OCI-LY3 (cell line): ENCODE data around the gene SLC8A1.

Experiments used
- H2AFZ ChIP-seq: fragments of 200-600, 300-600 bp; shearing (Covaris generic); 2 replicates; pipeline ENCODE4 v1.6.0; 2014; ENCODE audit warnings: antibody characterized with exemption, low read depth, low read length
- H3K27ac ChIP-seq: fragments of 200-600, 300-600 bp; sonication (generic); 2 replicates; pipeline ENCODE4 v1.5.1; 2014; ENCODE audit warnings: mild to moderate bottlenecking, low read length, moderate library complexity, mixed read lengths
- H3K27me3 ChIP-seq: fragments of 200-600, 300-600 bp; sonication (generic); 2 replicates; pipeline ENCODE4 v1.6.1; 2014; ENCODE audit warnings: low read depth, low read length, mixed read lengths
- H3K36me3 ChIP-seq: fragments of 200-600, 300-600 bp; sonication (generic); replicated peaks from 2 replicates; pipeline ENCODE3; 2014; ENCODE audit warnings: low read depth, low read length, mixed read lengths
- H3K4me1 ChIP-seq: fragments of 300-600, 200-600 bp; sonication (generic); 2 replicates; pipeline ENCODE4 v1.6.1; 2014; ENCODE audit warnings: low read length, mixed read lengths
- H3K4me2 ChIP-seq: fragments of 200-600, 300-600 bp; sonication (generic); 2 replicates; pipeline ENCODE4 v1.6.1; 2014; ENCODE audit warnings: low read length, mixed read lengths
- H3K4me3 ChIP-seq: fragments of 300-600, 200-600 bp; sonication (generic); 2 replicates; pipeline ENCODE4 v1.5.1; 2014; ENCODE audit warnings: antibody characterized with exemption, mild to moderate bottlenecking, low read length, moderate library complexity
- H3K79me2 ChIP-seq: fragments of 300-600, 200-600 bp; shearing (Covaris generic); 2 replicates; pipeline ENCODE4 v1.6.1; 2014; ENCODE audit warnings: mild to moderate bottlenecking, low read length, mixed read lengths
- H3K9ac ChIP-seq: fragments of 300-600, 200-600 bp; shearing (Covaris generic); 2 replicates; pipeline ENCODE4 v1.6.0; 2014; ENCODE audit warnings: mild to moderate bottlenecking, low read length, moderate library complexity
- H3K9me3 ChIP-seq: fragments of 200-600, 300-600 bp; shearing (Covaris generic); 2 replicates; pipeline ENCODE4 v1.6.1; 2014; ENCODE audit warnings: low read length, mixed read lengths; ENCODE audit not compliant: insufficient read depth
- H4K20me1 ChIP-seq: fragments of 200-600, 300-600 bp; sonication (generic); 2 replicates; pipeline ENCODE4 v1.6.1; 2016; ENCODE audit warnings: low read length, mixed read lengths; ENCODE audit not compliant: insufficient read depth
- EZH2phosphoT487 ChIP-seq: fragments of 200-600 bp; shearing (Covaris generic); IDR thresholded peaks from 2 replicates; pipeline ENCODE4 v1.6.1; 2018; ENCODE audit warnings: antibody characterized with exemption, mixed run types, low read depth
- TF ChIP-seq, protein P1 (sequence below): fragments of 200-600, 300-600 bp; sonication (generic); IDR thresholded peaks from 2 replicates; pipeline ENCODE4 v1.5.1; 2014; ENCODE audit warnings: antibody characterized with exemption, low read length, low read depth

SLC8A1 gene

DNA sequence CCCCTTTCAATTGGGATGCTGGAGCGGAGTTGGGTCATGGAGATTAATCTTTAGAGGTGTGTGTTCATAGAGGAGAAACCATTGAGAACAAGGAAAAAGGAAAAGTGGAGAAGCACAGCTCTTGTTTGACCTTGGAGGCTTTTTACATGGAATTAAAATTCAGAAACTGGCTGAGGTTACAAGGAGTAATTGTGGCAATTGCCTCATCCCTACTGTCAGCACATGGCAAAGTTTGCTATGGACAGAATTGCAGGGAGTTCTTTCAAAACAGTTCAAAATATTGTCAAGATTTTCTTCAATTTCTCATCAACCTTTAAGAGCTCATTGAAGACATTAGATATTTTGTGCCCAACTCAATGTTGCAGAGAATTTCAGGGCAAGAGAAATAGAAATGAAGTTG lies 232.7 kb downstream of the SLC8A1 start:
- no peak overlapping the region for H2AFZ ChIP-seq
- H3K9ac ChIP-seq = no peak overlapping the region
- H3K4me2 ChIP-seq = no peak overlapping the region
- no peaks in the 10 kb centered on the region for H3K4me1 ChIP-seq
- H3K9me3 ChIP-seq = no peaks in the 10 kb centered on the region
- TF ChIP-seq, protein P1, sequence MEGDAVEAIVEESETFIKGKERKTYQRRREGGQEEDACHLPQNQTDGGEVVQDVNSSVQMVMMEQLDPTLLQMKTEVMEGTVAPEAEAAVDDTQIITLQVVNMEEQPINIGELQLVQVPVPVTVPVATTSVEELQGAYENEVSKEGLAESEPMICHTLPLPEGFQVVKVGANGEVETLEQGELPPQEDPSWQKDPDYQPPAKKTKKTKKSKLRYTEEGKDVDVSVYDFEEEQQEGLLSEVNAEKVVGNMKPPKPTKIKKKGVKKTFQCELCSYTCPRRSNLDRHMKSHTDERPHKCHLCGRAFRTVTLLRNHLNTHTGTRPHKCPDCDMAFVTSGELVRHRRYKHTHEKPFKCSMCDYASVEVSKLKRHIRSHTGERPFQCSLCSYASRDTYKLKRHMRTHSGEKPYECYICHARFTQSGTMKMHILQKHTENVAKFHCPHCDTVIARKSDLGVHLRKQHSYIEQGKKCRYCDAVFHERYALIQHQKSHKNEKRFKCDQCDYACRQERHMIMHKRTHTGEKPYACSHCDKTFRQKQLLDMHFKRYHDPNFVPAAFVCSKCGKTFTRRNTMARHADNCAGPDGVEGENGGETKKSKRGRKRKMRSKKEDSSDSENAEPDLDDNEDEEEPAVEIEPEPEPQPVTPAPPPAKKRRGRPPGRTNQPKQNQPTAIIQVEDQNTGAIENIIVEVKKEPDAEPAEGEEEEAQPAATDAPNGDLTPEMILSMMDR = no peak
- TF ChIP-seq EZH2phosphoT487 = no peak
- H4K20me1 ChIP-seq = no peaks in the 10 kb centered on the region
- no peak overlapping the region for H3K4me3 ChIP-seq
- H3K27ac ChIP-seq = no peak overlapping the region
- H3K27me3 ChIP-seq = no peaks in the 10 kb centered on the region
- no peaks in the 10 kb centered on the region for H3K36me3 ChIP-seq
- H3K79me2 ChIP-seq = no peaks in the 10 kb centered on the region

DNA sequence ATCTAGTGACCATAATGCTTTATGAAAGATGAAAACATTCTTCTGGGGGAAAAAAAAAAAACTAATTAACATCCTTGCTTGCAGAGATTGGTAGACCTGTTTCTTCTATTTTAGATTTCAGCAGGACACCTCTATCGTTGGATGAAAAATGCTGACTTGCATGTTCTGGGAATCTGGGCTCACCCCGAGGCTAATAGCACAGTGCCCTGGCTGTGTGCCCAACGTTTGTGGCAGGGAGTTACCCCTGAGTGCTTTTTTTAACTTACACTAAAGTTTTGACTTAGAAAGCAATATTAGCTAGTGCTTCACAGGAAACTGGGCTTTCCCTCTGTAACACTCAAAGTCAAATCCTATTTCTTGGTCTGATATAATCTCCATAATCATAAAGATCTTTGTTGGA lies 233.2 kb downstream of the SLC8A1 start:
- no peak overlapping the region for H2AFZ ChIP-seq
- H3K9me3 ChIP-seq = no peaks in the 10 kb centered on the region
- TF ChIP-seq, protein P1 = no peak
- no peak for TF ChIP-seq EZH2phosphoT487
- H3K27me3 ChIP-seq = no peaks in the 10 kb centered on the region
- H3K4me3 ChIP-seq = no peak overlapping the region
- H3K4me1 ChIP-seq = no peaks in the 10 kb centered on the region
- no peaks in the 10 kb centered on the region for H3K79me2 ChIP-seq
- H3K4me2 ChIP-seq = no peak overlapping the region
- no peak overlapping the region for H3K9ac ChIP-seq
- no peaks in the 10 kb centered on the region for H3K36me3 ChIP-seq
- H4K20me1 ChIP-seq = no peaks in the 10 kb centered on the region
- H3K27ac ChIP-seq = no peak overlapping the region

DNA sequence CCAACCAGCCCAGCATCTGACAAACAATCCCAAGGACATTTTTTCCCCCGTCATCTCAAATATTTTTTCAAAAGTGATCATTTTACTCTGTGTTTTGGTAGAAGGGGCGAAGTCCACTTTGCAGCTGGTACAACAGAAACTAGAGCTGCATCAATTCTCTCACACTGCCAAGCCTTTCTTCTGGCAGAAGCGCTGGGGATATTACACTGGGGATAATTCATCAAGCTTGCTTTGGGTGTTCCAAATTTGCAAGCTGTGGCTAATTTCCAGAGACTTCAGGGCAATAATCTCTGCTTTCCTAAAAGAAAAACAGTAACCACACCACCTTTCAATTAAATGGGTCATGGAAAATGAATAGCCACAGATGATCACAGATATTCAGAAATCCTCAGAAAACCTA lies 238.3 kb downstream of the SLC8A1 start:
- Histone ChIP-seq H3K79me2 (no peaks in the 10 kb centered on the region), H3K4me1 (peaks cover 3% of the 10 kb centered on the region; the same call in 1 of the 2 replicates), H3K9me3 (no peaks in the 10 kb centered on the region), H3K4me3 (no peak overlapping the region), H2AFZ (no peak overlapping the region), H3K36me3 (no peaks in the 10 kb centered on the region), H3K27me3 (no peaks in the 10 kb centered on the region), H4K20me1 (no peaks in the 10 kb centered on the region), H3K9ac (no peak overlapping the region), H3K4me2 (no peak overlapping the region), H3K27ac (no peak overlapping the region)
- TF ChIP-seq, protein P1 = no peak
- TF ChIP-seq EZH2phosphoT487 = no peak

- H3K27me3 ChIP-seq = no peaks in the 10 kb centered on the region
- TF ChIP-seq, protein P1 = peak; percentile 47
- no peak for TF ChIP-seq EZH2phosphoT487
- peaks cover 3% of the 10 kb centered on the region; the same call in 1 of the 2 replicates for H3K4me1 ChIP-seq
- no peak overlapping the region for H3K4me2 ChIP-seq
- H2AFZ ChIP-seq = no peak overlapping the region
- no peak overlapping the region for H3K27ac ChIP-seq
- no peaks in the 10 kb centered on the region for H4K20me1 ChIP-seq
- no peak overlapping the region for H3K4me3 ChIP-seq
- no peaks in the 10 kb centered on the region for H3K36me3 ChIP-seq
- no peaks in the 10 kb centered on the region for H3K9me3 ChIP-seq
- no peaks in the 10 kb centered on the region for H3K79me2 ChIP-seq
- no peak overlapping the region for H3K9ac ChIP-seq
Observed at GRCh38 chr2:40213071-40213470, 238.8 kb downstream of the SLC8A1 start.
